Upper lobe of left lung (tissue), 6 donors: ENCODE results near the gene DIPK1A. TPM values are rescaled to one million over a fixed set of nuclear protein-coding genes. Genes with fewer than 3 reads are reported as not detected.

Experiments used
- ATAC-seq, 2 donors: fragments of 200-7000 bp; cut with Tn5 transposase; one replicate each; pipeline ENCODE4 v1.9.1; 2022; ENCODE audit warnings: mild to moderate bottlenecking in 2 of 2, moderate library complexity in 2 of 2; ENCODE audit not compliant: low FRiP score in 2 of 2
- DNase-seq, 2 donors: peaks; one replicate each; pipeline ENCODE4 v3.0.0-alpha.2; 2019 to 2020
- H3K27ac ChIP-seq, 4 donors: fragments of 200-600 bp; sonication (generic); one replicate each; pipeline ENCODE4 v1.5.1; 2016 to 2019
- H3K27me3 ChIP-seq, 4 donors: fragments of 200-600 bp; sonication (generic); one replicate each; pipeline ENCODE4 v1.5.1; 2017 to 2019
- H3K36me3 ChIP-seq, 4 donors: fragments of 200-600 bp; sonication (generic); one replicate each; pipeline ENCODE4 v1.5.1; 2016 to 2019
- H3K4me1 ChIP-seq, 4 donors: fragments of 200-600 bp; sonication (generic); one replicate each; pipeline ENCODE4 v1.5.1; 2018 to 2019
- H3K4me3 ChIP-seq, 4 donors: fragments of 200-600 bp; sonication (generic); one replicate each; pipeline ENCODE4 v1.5.1; 2017 to 2019; ENCODE audit warnings: mild to moderate bottlenecking in 2 of 4, moderate library complexity in 1 of 4
- H3K9me3 ChIP-seq, 4 donors: fragments of 200-600 bp; sonication (generic); one replicate each; pipeline ENCODE4 v1.5.1; 2018 to 2019
- CTCF ChIP-seq, 6 experiments: fragments of 450-650 bp in 4 of 6; fragments of 200-600 bp in 2 of 6; sonication (generic) in 2 of 6; IDR thresholded peaks; one replicate each; pipeline ENCODE4 v1.5.1; 2016 to 2019; ENCODE audit warnings: antibody characterized with exemption in 6 of 6
- EP300 ChIP-seq, 4 donors: sonication (generic); formaldehyde crosslinking; IDR thresholded peaks; one replicate each; pipeline ENCODE4 v1.5.1; 2017; ENCODE audit warnings: antibody characterized with exemption in 4 of 4, control low read depth in 2 of 4
- POLR2A ChIP-seq, 4 donors: fragments of 450-650 bp; IDR thresholded peaks; one replicate each; pipeline ENCODE4 v1.5.1; 2016 to 2017; ENCODE audit warnings: antibody characterized with exemption in 4 of 4, mild to moderate bottlenecking in 2 of 4
- POLR2AphosphoS5 ChIP-seq, 2 donors: sonication (generic); formaldehyde crosslinking; IDR thresholded peaks; one replicate each; pipeline ENCODE4 v1.5.1; 2017; ENCODE audit warnings: antibody characterized with exemption in 2 of 2
- WGBS, 2 donors: methylation state at CpG; one replicate each; pipeline ENCODE4 v1.1.5; 2017 to 2018; 5-methylcytosine and 5-hydroxymethylcytosine counted together
- total RNA-seq, 6 donors: library from RNA; depleted of rRNA in 4 of 6; stranded (reverse); fragments of >200 nt in 4 of 6; gene quantifications; one replicate each; pipeline versions ENCODE4 v1.1.0 to v1.2.1, GENCODE V29; 2016 to 2021
- donor health status: DM: no; HTN: no; CAD: no; lungs with moderate emphysema.
- donor health status: DM: no; HTN: yes; CAD: no; lungs with severe emphysema.

The DIPK1A gene
- total RNA-seq, 6 donors from 2014 or later: 2.8 to 15.2 (median 4.4) TPM

- 73 to 78% methylated on average over 2 of the region's 2 CpGs for WGBS, 2 donors
- no peak for DNase-seq
Measured at GRCh38 chr1:92851729-92852128, 109.5 kb downstream of the DIPK1A start.

GRCh38 chr1:92850019-92850418, 111.2 kb downstream of the DIPK1A start:
- WGBS, 2 donors: 95 to 98% methylated on average over 3 of the region's 3 CpGs
- TF ChIP-seq POLR2A (IDR thresholded peaks at IDR 0.05) (no peak), EP300 (IDR thresholded peaks at IDR 0.05) (no peak), CTCF (IDR thresholded peaks at IDR 0.05) (no peak), POLR2AphosphoS5 (IDR thresholded peaks at IDR 0.05) (no peak)
- ATAC-seq: no peak

More at GRCh38 chr1:92851729-92852128, 109.5 kb downstream of the DIPK1A start:
- Histone ChIP-seq H3K4me3 (no peak overlapping the region), H3K36me3 (no peaks in the 10 kb centered on the region), H3K4me1 (peaks cover 2 to 18% (median 9%) of the 10 kb centered on the region in 4 donors), H3K27ac (no peak overlapping the region), H3K27me3 (no peaks in the 10 kb centered on the region), H3K9me3 (no peaks in the 10 kb centered on the region)
- no peak for TF ChIP-seq CTCF (IDR thresholded peaks at IDR 0.05)
- TF ChIP-seq POLR2A (IDR thresholded peaks at IDR 0.05): no peak
- TF ChIP-seq POLR2AphosphoS5 (IDR thresholded peaks at IDR 0.05): no peak
- TF ChIP-seq EP300 (IDR thresholded peaks at IDR 0.05): no peak
- ATAC-seq: no peak

GRCh38 chr1:92848201-92848600, 113.1 kb downstream of the DIPK1A start:
- no peak for DNase-seq
- no peak for ATAC-seq
- TF ChIP-seq POLR2AphosphoS5 (IDR thresholded peaks at IDR 0.05): no peak
- TF ChIP-seq POLR2A (IDR thresholded peaks at IDR 0.05): no peak
- no peak for TF ChIP-seq CTCF (IDR thresholded peaks at IDR 0.05)
- TF ChIP-seq EP300 (IDR thresholded peaks at IDR 0.05): no peak
- Histone ChIP-seq H3K9me3 (no peaks in the 10 kb centered on the region), H3K4me3 (no peak overlapping the region), H3K27ac (no peak overlapping the region), H3K36me3 (peaks cover 0 to 14% (median 9%) of the 10 kb centered on the region in 4 donors), H3K4me1 (peaks cover 2 to 15% (median 7%) of the 10 kb centered on the region in 4 donors), H3K27me3 (no peaks in the 10 kb centered on the region)
- 91 to 93% methylated on average over 4 of the region's 4 CpGs for WGBS, 2 donors

More at GRCh38 chr1:92850019-92850418, 111.2 kb downstream of the DIPK1A start:
- H3K36me3 ChIP-seq: no peaks in the 10 kb centered on the region
- H3K4me3 ChIP-seq: no peak overlapping the region
- H3K9me3 ChIP-seq: no peaks in the 10 kb centered on the region
- H3K27ac ChIP-seq: no peak overlapping the region
- no peak for DNase-seq
- peaks cover 2 to 18% (median 9%) of the 10 kb centered on the region in 4 donors for H3K4me1 ChIP-seq
- H3K27me3 ChIP-seq: no peaks in the 10 kb centered on the region

- Histone ChIP-seq H3K27ac (no peak overlapping the region), H3K27me3 (no peaks in the 10 kb centered on the region), H3K36me3 (peaks cover 15 to 37% (median 28%) of the 10 kb centered on the region in 4 donors), H3K4me1 (no peaks in the 10 kb centered on the region), H3K9me3 (no peaks in the 10 kb centered on the region), H3K4me3 (no peak overlapping the region)
- DNase-seq (no peak), ATAC-seq (no peak)
- no peak for TF ChIP-seq CTCF (IDR thresholded peaks at IDR 0.05)
- TF ChIP-seq POLR2A (IDR thresholded peaks at IDR 0.05): no peak
- no peak for TF ChIP-seq EP300 (IDR thresholded peaks at IDR 0.05)
- TF ChIP-seq POLR2AphosphoS5 (IDR thresholded peaks at IDR 0.05): no peak
- 75 to 93% methylated on average over 3 of the region's 3 CpGs for WGBS, 2 donors
Measured at GRCh38 chr1:92845908-92846307, 115.4 kb downstream of the DIPK1A start.

GRCh38 chr1:92844439-92844838, 116.8 kb downstream of the DIPK1A start:
- no peak overlapping the region for H3K4me3 ChIP-seq
- peaks cover 15 to 51% (median 42%) of the 10 kb centered on the region in 4 donors for H3K36me3 ChIP-seq
- ATAC-seq: no peak
- DNase-seq: no peak
- peaks cover 0 to 7% (median under 1%) of the 10 kb centered on the region in 4 donors for H3K4me1 ChIP-seq
- TF ChIP-seq POLR2AphosphoS5 (IDR thresholded peaks at IDR 0.05) (no peak), EP300 (IDR thresholded peaks at IDR 0.05) (no peak), POLR2A (IDR thresholded peaks at IDR 0.05) (no peak), CTCF (IDR thresholded peaks at IDR 0.05) (no peak)
- H3K27ac ChIP-seq: no peak overlapping the region
- no peaks in the 10 kb centered on the region for H3K9me3 ChIP-seq
- no peaks in the 10 kb centered on the region for H3K27me3 ChIP-seq
- 98 to 99% methylated on average over 3 of the region's 3 CpGs for WGBS, 2 donors
